ENCODE measurements around the gene ATXN1.

Gene ATXN1

GRCh38 chr6:16684195-16684689 is 77.0 kb downstream of the ATXN1 start:
- no peak for DNase-seq
- no peak for TF ChIP-seq CTCF (IDR thresholded peaks at IDR 0.05)
- Mint-ChIP-seq H3K4me1 (peaks cover 46% of the 10 kb centered on the region), H3K9me3 (no peaks in the 10 kb centered on the region), H3K27ac (peak overlapping the region; percentile 46), H3K4me3 (no peak overlapping the region), H3K27me3 (ENCODE audit: low read depth, poor library complexity) (peaks cover 4% of the 10 kb centered on the region), H3K36me3 (ENCODE audit: low read depth) (no peaks in the 10 kb centered on the region)

- Mint-ChIP-seq H3K27ac (peak overlapping the region; percentile 46), H3K4me1 (peaks cover 46% of the 10 kb centered on the region), H3K36me3 (ENCODE audit: low read depth) (no peaks in the 10 kb centered on the region), H3K27me3 (ENCODE audit: low read depth, poor library complexity) (peaks cover 4% of the 10 kb centered on the region), H3K9me3 (no peaks in the 10 kb centered on the region), H3K4me3 (no peak overlapping the region)
- no peak for TF ChIP-seq CTCF (IDR thresholded peaks at IDR 0.05)
- DNase-seq = no peak
These were observed 77.5 kb downstream of the ATXN1 start for GRCh38 chr6:16683641-16684194.

- Mint-ChIP-seq H3K36me3 (ENCODE audit: low read depth) (no peaks in the 10 kb centered on the region), H3K9me3 (no peaks in the 10 kb centered on the region), H3K27me3 (ENCODE audit: low read depth, poor library complexity) (peaks cover 4% of the 10 kb centered on the region), H3K4me1 (peaks cover 61% of the 10 kb centered on the region), H3K4me3 (no peak overlapping the region), H3K27ac (no peak overlapping the region)
- peak; percentile 14 for DNase-seq
- no peak for TF ChIP-seq CTCF (IDR thresholded peaks at IDR 0.05)
These were observed 79.9 kb downstream of the ATXN1 start for GRCh38 chr6:16681260-16681873.

- Mint-ChIP-seq H3K4me1 (peaks cover 53% of the 10 kb centered on the region), H3K9me3 (no peaks in the 10 kb centered on the region), H3K36me3 (ENCODE audit: low read depth) (no peaks in the 10 kb centered on the region), H3K4me3 (no peak overlapping the region), H3K27ac (no peak overlapping the region), H3K27me3 (ENCODE audit: low read depth, poor library complexity) (peaks cover 4% of the 10 kb centered on the region)
- no peak for TF ChIP-seq CTCF (IDR thresholded peaks at IDR 0.05)
- no peak for DNase-seq
These were observed 82.2 kb downstream of the ATXN1 start for GRCh38 chr6:16679050-16679449.

- no peak for TF ChIP-seq CTCF (IDR thresholded peaks at IDR 0.05)
- H3K36me3 Mint-ChIP-seq (ENCODE audit: low read depth) = no peaks in the 10 kb centered on the region
- H3K9me3 Mint-ChIP-seq = no peaks in the 10 kb centered on the region
- no peak for DNase-seq
- H3K27me3 Mint-ChIP-seq (ENCODE audit: low read depth, poor library complexity) = peaks cover 4% of the 10 kb centered on the region
- H3K27ac Mint-ChIP-seq = no peak overlapping the region
- H3K4me3 Mint-ChIP-seq = no peak overlapping the region
- peaks cover 48% of the 10 kb centered on the region for H3K4me1 Mint-ChIP-seq
These were observed 83.8 kb downstream of the ATXN1 start for GRCh38 chr6:16677458-16677857.

GRCh38 chr6:16676978-16677377 is 84.3 kb downstream of the ATXN1 start:
- no peak for DNase-seq
- Mint-ChIP-seq H3K4me3 (peak overlapping the region; percentile 11), H3K36me3 (ENCODE audit: low read depth) (no peaks in the 10 kb centered on the region), H3K27me3 (ENCODE audit: low read depth, poor library complexity) (peaks cover 4% of the 10 kb centered on the region), H3K4me1 (peaks cover 52% of the 10 kb centered on the region), H3K9me3 (no peaks in the 10 kb centered on the region), H3K27ac (peak overlapping the region; percentile 13)
- TF ChIP-seq CTCF (IDR thresholded peaks at IDR 0.05) = no peak
